Left cardiac atrium (tissue), 4 donors: ENCODE measurements around the gene MIB1. TPM values are rescaled to one million over a fixed set of nuclear protein-coding genes. Genes with fewer than 3 reads are reported as not detected.
A peak's percentile ranks its signal among the peaks of the same experiment; 100 is the strongest.

Experiments
- ATAC-seq, 2 donors: fragments of 200-7000 bp; cut with Tn5 transposase; one replicate each; pipeline ENCODE4 v1.9.1; 2020; ENCODE audit warnings: mild to moderate bottlenecking in 2 of 2, moderate library complexity in 2 of 2
- DNase-seq: peaks from one replicate; pipeline ENCODE4 v3.0.0-alpha.2; 2020
- intact Hi-C, 2 donors: fragments of 100-400 bp; cut with DNase I; formaldehyde crosslinking; loops; one replicate each; pipeline versions ENCODE4 v1.14.1 to v1.15.1; 2022 to 2023
- total RNA-seq, 2 donors: library from RNA; stranded (reverse); fragmentation: NEBNext Ultra II Directional; extraction: Animal tissue kit (Norgen Biotek cat#: 25700); gene quantifications; one replicate each; pipeline ENCODE4 v1.2.1, GENCODE V29; 2021
- donor health status: DM: no; HTN: yes; CAD: no.
- donor health status: DM: no; HTN: yes; CAD: no; lungs with severe emphysema.
- donor health status: DM: yes; HTN: yes; CAD: no.
- donor health status: Dilated cardiomyopathy.

MIB1 gene
- total RNA-seq, 2 donors from 2014 or later = 21.0 to 26.6 TPM

GRCh38 chr18:21799721-21800120 is 59.1 kb downstream of the MIB1 start:
- intact Hi-C loops = no loop called here
- no peak for ATAC-seq
- DNase-seq = no peak

GRCh38 chr18:21803495-21803894 is 62.9 kb downstream of the MIB1 start:
- DNase-seq (no peak), ATAC-seq (no peak)
- intact Hi-C loops = no loop called here

- no peak for DNase-seq
- peak; percentile 36 to 38 for ATAC-seq
- intact Hi-C loops = no loop called here
Observed at GRCh38 chr18:21805771-21806366, 65.3 kb downstream of the MIB1 start.

GRCh38 chr18:21808185-21808584 is 67.6 kb downstream of the MIB1 start:
- DNase-seq (no peak), ATAC-seq (no peak)
- intact Hi-C loops = no loop called here

GRCh38 chr18:21809725-21810124 is 69.1 kb downstream of the MIB1 start:
- ATAC-seq (no peak), DNase-seq (no peak)
- intact Hi-C loops = no loop called here

- no peak for DNase-seq
- intact Hi-C loops = no loop called here
- no peak for ATAC-seq
Observed at GRCh38 chr18:21815101-21815500, 74.5 kb downstream of the MIB1 start.

GRCh38 chr18:21820033-21820810 is 79.6 kb downstream of the MIB1 start:
- intact Hi-C loops = no loop called here
- DNase-seq = no peak
- no peak for ATAC-seq

- DNase-seq (no peak), ATAC-seq (no peak)
- intact Hi-C loops = no loop called here
Observed at GRCh38 chr18:21820811-21821143, 80.2 kb downstream of the MIB1 start.

- DNase-seq (no peak), ATAC-seq (no peak)
- intact Hi-C loops = no loop called here
Observed at GRCh38 chr18:21823848-21824247, 83.3 kb downstream of the MIB1 start.

GRCh38 chr18:21826196-21826595 is 85.6 kb downstream of the MIB1 start:
- intact Hi-C loops = no loop called here
- ATAC-seq = peak; percentile 47 to 68
- no peak for DNase-seq

GRCh38 chr18:21826641-21827302 is 86.2 kb downstream of the MIB1 start:
- intact Hi-C loops = no loop called here
- ATAC-seq = peak; percentile 62 to 66
- no peak for DNase-seq

- DNase-seq (no peak), ATAC-seq (no peak)
- intact Hi-C loops = no loop called here
Observed at GRCh38 chr18:21830532-21830931, 89.9 kb downstream of the MIB1 start.

GRCh38 chr18:21831413-21831831 is 90.8 kb downstream of the MIB1 start:
- intact Hi-C loops = no loop called here
- ATAC-seq (peak; percentile 83 to 89), DNase-seq (no peak)

GRCh38 chr18:21833604-21834298 is 93.2 kb downstream of the MIB1 start:
- DNase-seq = no peak
- peak in 1 of 2 donors; percentile 56 for ATAC-seq
- intact Hi-C loops = no loop called here

- intact Hi-C loops = no loop called here
- ATAC-seq = no peak
Observed at GRCh38 chr18:21834299-21834660, 93.7 kb downstream of the MIB1 start.

GRCh38 chr18:21841570-21841969 is 101.0 kb downstream of the MIB1 start:
- ATAC-seq = no peak
- intact Hi-C loops = no loop called here
- no peak for DNase-seq

More at GRCh38 chr18:21834299-21834660, 93.7 kb downstream of the MIB1 start:
- no peak for DNase-seq

GRCh38 chr18:21843341-21843740 is 102.7 kb downstream of the MIB1 start:
- DNase-seq = no peak
- intact Hi-C loops = no loop called here
- ATAC-seq = no peak

- no peak for DNase-seq
- intact Hi-C loops = no loop called here
- ATAC-seq = no peak
Observed at GRCh38 chr18:21851327-21851961, 110.9 kb downstream of the MIB1 start.

GRCh38 chr18:21853016-21853415 is 112.4 kb downstream of the MIB1 start:
- intact Hi-C loops = no loop called here
- ATAC-seq (no peak), DNase-seq (no peak)
